ENCODE results near the gene TRAT1.

Gene TRAT1

DNA sequence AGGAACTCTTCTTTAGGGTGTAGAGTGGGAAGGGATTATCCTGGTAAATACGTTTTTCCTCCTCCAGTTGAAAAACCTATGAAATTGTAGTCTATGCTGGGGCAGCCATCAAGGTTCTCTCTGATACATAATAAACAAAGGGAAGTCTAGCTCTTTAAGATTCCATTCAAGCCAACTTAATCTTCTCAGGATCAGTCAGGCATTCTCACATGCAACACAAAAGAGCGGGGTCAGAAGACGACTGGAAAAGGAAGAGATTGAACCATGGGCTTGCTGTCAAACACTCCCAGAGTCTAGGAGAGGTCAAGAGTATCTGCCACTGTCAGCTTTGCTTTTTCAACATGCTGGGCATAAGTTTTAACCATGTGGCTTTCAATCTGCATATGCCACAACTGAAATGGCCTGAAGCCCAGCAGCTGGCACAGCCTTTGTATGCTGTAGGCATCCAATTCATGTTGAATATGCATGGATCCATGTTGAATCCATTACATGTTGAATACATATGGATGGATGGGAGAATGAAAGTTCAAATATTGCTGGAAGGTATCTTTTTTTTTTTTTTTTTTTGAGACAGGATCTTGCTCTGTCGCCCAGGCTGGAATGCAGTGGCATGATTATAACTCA, 8.5 kb downstream of the TRAT1 start:
- H3K4me3 ChIP-seq (ENCODE audit: low read depth, low read length): no peak overlapping the region
- TF ChIP-seq, protein P1, sequence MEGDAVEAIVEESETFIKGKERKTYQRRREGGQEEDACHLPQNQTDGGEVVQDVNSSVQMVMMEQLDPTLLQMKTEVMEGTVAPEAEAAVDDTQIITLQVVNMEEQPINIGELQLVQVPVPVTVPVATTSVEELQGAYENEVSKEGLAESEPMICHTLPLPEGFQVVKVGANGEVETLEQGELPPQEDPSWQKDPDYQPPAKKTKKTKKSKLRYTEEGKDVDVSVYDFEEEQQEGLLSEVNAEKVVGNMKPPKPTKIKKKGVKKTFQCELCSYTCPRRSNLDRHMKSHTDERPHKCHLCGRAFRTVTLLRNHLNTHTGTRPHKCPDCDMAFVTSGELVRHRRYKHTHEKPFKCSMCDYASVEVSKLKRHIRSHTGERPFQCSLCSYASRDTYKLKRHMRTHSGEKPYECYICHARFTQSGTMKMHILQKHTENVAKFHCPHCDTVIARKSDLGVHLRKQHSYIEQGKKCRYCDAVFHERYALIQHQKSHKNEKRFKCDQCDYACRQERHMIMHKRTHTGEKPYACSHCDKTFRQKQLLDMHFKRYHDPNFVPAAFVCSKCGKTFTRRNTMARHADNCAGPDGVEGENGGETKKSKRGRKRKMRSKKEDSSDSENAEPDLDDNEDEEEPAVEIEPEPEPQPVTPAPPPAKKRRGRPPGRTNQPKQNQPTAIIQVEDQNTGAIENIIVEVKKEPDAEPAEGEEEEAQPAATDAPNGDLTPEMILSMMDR (conservative IDR thresholded peaks at IDR 0.05; ENCODE audit: low read depth, low read length): no peak
- DNase-seq (ENCODE audit: low read depth): no peak

DNA sequence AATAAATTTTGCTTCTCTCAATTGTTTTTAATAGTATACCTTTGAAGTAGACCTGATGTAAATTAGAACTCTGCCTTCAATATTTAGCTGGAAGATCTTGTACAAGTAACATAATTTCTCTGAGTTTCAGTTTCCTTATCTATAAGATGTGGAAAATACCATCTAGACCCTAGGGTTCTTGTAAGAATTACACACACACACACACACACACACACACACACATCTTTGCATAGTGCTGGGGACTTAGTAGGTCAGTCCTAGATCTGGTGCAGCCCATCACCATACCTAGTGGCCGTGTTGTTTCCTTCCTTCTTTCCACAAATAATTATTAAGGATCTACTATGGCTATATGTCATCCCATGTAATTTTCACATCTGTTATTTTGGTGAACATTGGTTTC, 11.0 kb downstream of the TRAT1 start:
- no peak for DNase-seq (ENCODE audit: low read depth)
- H3K4me3 ChIP-seq (ENCODE audit: low read depth, low read length): no peak overlapping the region
- TF ChIP-seq, protein P1 (conservative IDR thresholded peaks at IDR 0.05; ENCODE audit: low read depth, low read length): no peak

DNA sequence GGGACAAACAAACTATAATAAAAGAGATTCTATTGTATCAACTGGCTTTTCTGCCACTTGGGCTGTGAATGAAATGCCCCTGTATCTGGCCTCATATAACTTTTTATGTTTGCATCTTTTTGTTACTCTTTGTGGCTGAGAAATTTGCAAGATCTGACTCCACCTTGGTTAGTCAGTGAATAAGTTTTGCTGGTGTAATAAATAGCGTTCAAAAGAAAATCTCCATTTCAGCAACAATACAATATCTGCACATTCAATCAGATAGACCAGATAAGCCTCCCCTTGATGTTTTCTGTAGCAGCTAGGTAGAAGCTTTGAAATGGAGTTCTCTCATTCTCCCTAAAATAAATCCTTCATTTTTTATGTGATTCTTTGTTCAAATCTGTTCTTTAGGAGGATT, 12.0 kb downstream of the TRAT1 start:
- TF ChIP-seq, protein P1 (conservative IDR thresholded peaks at IDR 0.05; ENCODE audit: low read depth, low read length): no peak
- no peak overlapping the region for H3K4me3 ChIP-seq (ENCODE audit: low read depth, low read length)
- no peak for DNase-seq (ENCODE audit: low read depth)

DNA sequence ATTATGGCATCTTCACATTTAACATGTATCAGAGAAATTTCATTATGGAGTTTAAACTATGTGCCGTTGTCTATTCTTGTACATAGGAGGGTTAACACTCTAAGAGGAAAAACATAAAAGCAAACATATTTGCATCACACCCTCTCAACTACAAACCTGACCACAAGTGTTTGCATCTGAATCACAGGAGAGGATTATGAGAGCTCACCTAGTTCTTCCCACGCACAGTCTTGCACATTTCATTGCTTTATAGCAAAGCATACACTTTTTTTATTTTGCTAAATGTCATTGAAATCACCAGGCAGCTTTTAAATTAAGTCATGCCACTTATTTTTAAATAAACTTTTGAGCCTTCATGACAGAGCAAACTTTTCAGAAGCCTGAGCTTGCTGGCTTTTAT, 12.5 kb downstream of the TRAT1 start:
- no peak overlapping the region for H3K4me3 ChIP-seq (ENCODE audit: low read depth, low read length)
- TF ChIP-seq, protein P1 (conservative IDR thresholded peaks at IDR 0.05; ENCODE audit: low read depth, low read length): no peak
- no peak for DNase-seq (ENCODE audit: low read depth)

DNA sequence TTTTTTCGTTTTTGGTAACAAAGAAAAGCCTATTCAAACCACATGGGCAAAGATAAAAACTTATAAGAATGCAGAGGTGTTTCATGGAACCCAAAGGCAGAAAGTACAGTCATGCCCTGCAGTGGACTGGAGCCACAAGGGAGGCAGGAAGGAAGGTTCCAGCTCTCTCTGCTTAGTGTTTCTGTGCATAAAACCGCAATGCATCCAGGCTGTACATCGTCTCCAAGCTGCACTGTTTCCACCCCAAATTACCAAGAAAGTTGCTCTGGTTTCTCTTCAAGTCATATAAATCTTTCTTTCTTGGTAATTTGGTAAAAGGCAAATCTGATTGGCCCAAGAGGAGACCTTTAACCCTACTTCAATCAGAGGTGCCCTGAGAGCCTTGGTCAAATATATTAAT, 15.8 kb downstream of the TRAT1 start:
- no peak for DNase-seq (ENCODE audit: low read depth)
- TF ChIP-seq, protein P1 (conservative IDR thresholded peaks at IDR 0.05; ENCODE audit: low read depth, low read length): no peak
- no peak overlapping the region for H3K4me3 ChIP-seq (ENCODE audit: low read depth, low read length)

DNA sequence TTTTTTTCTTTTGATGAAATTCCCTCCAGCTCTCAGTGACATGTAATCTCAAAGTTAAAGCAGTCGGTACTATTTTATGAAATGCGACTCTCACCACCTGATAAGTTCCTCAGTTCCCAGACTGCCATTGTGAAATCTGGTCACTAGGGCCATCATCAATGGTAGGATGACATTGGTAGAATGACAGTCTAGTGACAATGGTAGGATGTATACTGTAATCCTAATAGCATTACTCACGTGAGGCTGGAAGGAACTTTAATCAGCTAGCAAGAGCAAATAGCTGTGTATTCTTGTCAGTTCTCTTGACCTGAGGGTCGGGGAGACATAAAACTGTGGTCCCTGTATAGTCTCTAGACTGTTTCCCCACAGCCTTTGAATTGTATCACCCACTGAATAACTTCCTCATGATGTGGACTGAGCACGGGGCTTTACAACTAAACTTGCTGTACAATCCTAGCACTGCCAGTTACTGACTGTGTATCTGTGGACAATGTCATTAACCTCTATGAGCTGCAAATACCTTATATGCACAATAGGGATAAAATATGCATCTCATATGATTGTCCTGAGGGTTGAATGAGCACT, 23.2 kb downstream of the TRAT1 start:
- no peak for DNase-seq (ENCODE audit: low read depth)
- H3K4me3 ChIP-seq (ENCODE audit: low read depth, low read length): no peak overlapping the region
- TF ChIP-seq, protein P1 (conservative IDR thresholded peaks at IDR 0.05; ENCODE audit: low read depth, low read length): no peak

DNA sequence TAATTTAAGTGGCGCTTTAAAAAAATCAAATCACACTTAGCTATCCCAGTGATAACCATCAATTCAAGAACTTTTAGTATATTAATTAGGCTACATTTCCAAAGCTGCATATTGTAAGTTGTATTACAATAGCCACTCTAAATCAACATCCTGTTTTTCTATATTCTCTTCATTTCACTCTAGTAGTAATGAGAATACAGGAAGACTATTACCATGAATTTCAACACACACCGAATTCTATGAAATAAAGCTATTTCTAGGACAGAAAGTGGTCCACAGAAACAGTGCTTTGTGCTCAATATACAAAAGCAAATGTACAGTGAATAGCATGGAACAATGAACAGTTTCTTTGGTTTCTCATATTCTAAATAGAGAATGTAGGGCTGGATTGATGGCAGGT, 24.6 kb downstream of the TRAT1 start:
- no peak overlapping the region for H3K4me3 ChIP-seq (ENCODE audit: low read depth, low read length)
- TF ChIP-seq, protein P1 (conservative IDR thresholded peaks at IDR 0.05; ENCODE audit: low read depth, low read length): no peak
- DNase-seq (ENCODE audit: low read depth): no peak

All from choroid plexus epithelial cell (primary cell).